Activated CD4-positive, alpha-beta memory T cell treated with anti-CD3 and anti-CD28 coated beads, Interleukin-2, amount 10 ng/mL, durations not matched to agents 7 days and 5 days (primary cell): Measurements from ENCODE around the gene BRD8. TPM values are rescaled to one million over a fixed set of nuclear protein-coding genes. Genes with fewer than 3 reads are reported as not detected.
A peak's percentile ranks its signal among the peaks of the same experiment; 100 is the strongest.

ENCODE experiments used
- CTCF ChIA-PET: fragments of 350-600 bp; sonication (Branson Sonifier 250); formaldehyde crosslinking; loops from one replicate; lab custom pipeline; 2021; ENCODE audit warnings: antibody characterized with exemption, inconsistent platforms; lab: Charles Lee
- POLR2A ChIA-PET: fragments of 350-600 bp; sonication (Branson Sonifier 250); formaldehyde crosslinking; loops from one replicate; lab custom pipeline; 2021; ENCODE audit warnings: antibody characterized with exemption; lab: Charles Lee
- DNase-seq: peaks from one replicate; pipeline ENCODE4 v3.0.0-alpha.2; 2020
- H3K27ac Mint-ChIP-seq: one replicate; pipeline ENCODE4 v1.8.0; 2021; ENCODE audit warnings: mild to moderate bottlenecking, mixed read lengths
- H3K27me3 Mint-ChIP-seq: one replicate; pipeline ENCODE4 v1.8.0; 2021; ENCODE audit warnings: mixed read lengths
- H3K36me3 Mint-ChIP-seq: one replicate; pipeline ENCODE4 v1.8.0; 2021; ENCODE audit warnings: low read depth, mixed read lengths
- H3K4me1 Mint-ChIP-seq: one replicate; pipeline ENCODE4 v1.8.0; 2021; ENCODE audit warnings: mixed read lengths
- H3K4me3 Mint-ChIP-seq: one replicate; pipeline ENCODE4 v1.8.0; 2021; ENCODE audit warnings: mild to moderate bottlenecking, mixed read lengths
- H3K9me3 Mint-ChIP-seq: one replicate; pipeline ENCODE4 v1.8.0; 2021; ENCODE audit warnings: mixed read lengths
- total RNA-seq, 2 experiments: library from RNA; stranded (reverse); gene quantifications; one replicate each; pipeline ENCODE4 v1.2.3, GENCODE V29; 2021

The BRD8 gene
- total RNA-seq, 2 experiments from 2014 or later = 62.9 to 72.7 TPM

DNA sequence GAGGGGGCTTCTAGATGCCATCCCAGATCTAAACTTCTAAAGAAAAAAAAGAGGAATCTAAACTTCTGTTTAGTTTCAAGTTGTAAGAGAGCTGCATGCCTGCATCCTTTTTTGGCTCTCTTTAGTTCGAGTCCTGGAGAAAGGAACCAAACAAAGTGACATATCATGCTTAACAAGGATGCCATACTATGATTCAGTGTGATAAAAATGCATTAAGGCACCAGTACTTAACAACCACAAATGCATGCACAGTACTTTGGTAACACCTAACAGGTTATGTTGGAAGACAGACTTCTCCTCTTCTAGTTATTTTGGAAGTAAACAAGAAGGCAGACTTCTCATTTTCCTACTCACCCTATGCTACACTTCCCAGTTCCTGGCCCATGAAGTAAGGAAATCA lies 66.5 kb downstream of the BRD8 start:
- H3K36me3 Mint-ChIP-seq = no peaks in the 10 kb centered on the region
- H3K4me1 Mint-ChIP-seq = no peaks in the 10 kb centered on the region
- H3K9me3 Mint-ChIP-seq = no peaks in the 10 kb centered on the region
- ChIA-PET CTCF (no interaction called here), POLR2A (no interaction called here)
- H3K27ac Mint-ChIP-seq = no peak overlapping the region
- peaks cover 30% of the 10 kb centered on the region for H3K27me3 Mint-ChIP-seq
- no peak overlapping the region for H3K4me3 Mint-ChIP-seq
- DNase-seq = no peak

DNA sequence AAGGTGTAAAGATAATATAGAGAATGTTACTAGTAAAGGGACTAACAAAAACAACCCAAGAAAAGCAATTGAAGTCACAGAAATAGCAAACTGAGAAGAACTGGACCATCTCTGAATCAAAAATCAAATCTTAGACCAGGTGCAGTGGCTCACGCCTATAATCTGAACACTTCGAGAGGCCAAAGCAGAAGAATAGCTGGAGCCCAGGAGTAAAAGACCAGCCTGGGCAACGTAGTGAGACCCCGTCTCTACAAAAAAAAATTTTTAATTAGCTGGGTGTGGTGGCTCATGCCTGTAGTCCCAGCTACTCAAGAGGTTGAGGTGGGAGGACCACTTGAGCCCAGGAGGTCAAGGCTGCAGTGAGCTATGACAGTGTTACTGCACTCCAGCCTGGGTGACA lies 67.2 kb downstream of the BRD8 start:
- ChIA-PET POLR2A (no interaction called here), CTCF (no interaction called here)
- Mint-ChIP-seq H3K4me1 (no peaks in the 10 kb centered on the region), H3K9me3 (no peaks in the 10 kb centered on the region), H3K27me3 (peaks cover 24% of the 10 kb centered on the region), H3K36me3 (no peaks in the 10 kb centered on the region), H3K27ac (no peak overlapping the region), H3K4me3 (no peak overlapping the region)
- DNase-seq = no peak

DNA sequence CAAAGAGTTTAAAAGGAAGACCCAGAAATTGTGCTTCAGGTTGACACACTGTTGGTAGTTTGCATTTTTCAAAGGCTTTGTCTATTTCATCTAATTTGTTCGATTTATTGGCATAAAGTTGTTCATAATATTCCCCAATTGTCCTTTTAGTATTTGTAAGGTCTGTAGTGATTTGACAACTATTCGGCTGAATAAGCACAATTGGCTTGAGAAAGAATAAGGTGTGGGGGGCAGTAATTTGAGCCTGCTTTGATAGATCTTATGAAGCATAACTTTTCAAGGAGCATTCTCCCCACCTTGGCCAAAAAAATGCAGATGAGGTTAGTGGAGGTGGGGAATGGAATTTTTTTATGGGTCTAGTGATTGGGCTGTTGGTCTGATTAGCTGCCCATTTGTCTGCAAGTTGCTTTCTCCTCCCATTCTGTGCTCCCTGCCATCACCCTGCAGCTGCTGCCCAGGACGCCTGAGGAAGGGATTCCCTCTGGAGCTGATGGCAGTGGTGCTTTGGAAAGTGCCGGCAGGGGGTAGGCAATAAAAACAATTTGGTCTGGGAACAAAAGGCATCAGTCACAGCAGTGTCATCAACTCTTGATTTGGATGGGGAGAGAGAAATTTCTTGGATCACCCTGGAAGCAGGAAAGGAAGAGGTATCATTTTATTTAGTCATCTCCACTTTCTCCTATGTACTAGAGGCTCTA lies 68.0 kb downstream of the BRD8 start:
- ChIA-PET CTCF (interaction anchor here (0.6 to 1.1 kb wide), 2 partner anchors 33 to 38 kb away, joined by 3 to 4 read pairs; no protein-coding TSS in a partner anchor), POLR2A (no interaction called here)
- H3K9me3 Mint-ChIP-seq = no peaks in the 10 kb centered on the region
- no peak for DNase-seq
- H3K27me3 Mint-ChIP-seq = peaks cover 22% of the 10 kb centered on the region
- H3K27ac Mint-ChIP-seq = no peak overlapping the region
- H3K4me3 Mint-ChIP-seq = no peak overlapping the region
- no peaks in the 10 kb centered on the region for H3K4me1 Mint-ChIP-seq
- H3K36me3 Mint-ChIP-seq = no peaks in the 10 kb centered on the region

DNA sequence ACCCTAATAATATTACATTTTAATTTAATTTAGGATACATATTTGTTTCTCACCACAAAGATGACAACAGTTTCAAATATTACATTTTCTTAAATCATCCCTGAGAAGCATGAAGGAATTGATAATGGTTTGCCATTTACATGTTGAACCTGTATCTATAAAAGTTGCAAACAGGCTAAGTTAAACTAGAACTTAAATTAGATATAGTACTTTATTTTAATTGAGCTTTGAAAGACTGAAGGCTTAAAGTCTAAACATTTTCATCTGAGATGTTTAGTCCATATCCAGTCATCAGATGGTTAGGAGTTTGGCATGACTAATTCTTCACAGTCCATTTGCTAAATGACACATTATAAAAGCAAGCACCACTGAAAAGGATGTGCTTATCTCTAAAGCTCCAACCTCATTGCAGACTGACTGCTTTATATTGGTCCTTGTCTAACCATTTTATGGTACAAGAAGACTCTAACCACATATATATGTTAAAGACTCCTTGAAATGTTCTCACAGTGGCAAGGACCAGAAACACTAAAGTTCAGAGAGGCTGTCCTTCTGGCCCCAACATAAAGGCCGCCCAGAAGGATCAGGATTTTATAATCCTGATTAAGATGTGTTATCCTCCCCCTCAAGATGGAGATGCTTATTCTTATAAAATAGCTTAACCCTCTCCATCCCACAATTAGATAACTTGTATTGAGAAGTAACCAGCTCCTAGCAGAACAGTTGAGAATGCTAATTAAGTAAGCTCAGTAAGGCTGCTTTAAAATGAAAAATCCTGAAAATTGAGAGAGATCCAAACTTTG lies 68.8 kb downstream of the BRD8 start:
- no peak overlapping the region for H3K4me3 Mint-ChIP-seq
- POLR2A ChIA-PET = no interaction called here

DNA sequence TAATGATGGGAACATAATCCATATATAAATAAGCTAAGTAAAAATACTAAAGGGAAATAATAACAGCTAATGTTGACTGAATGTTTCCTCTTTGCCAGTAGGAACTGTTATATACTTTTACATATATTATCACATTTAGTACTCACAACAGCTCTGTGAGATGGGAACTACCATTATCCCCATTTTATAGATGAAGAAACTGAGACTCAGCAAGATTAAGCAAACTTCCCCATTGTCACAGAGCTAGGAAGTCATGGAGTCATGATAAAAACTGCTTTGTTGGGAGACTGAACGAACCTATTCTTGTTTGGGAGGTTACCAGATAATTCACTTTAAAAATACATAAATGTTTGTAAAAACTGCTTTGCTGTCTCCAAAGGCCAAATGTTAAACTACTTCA lies 71.2 kb downstream of the BRD8 start:
- ChIA-PET CTCF (interaction anchor here (0.9 to 1.1 kb wide), 2 partner anchors 25 to 53 kb away, joined by 3 read pairs; no protein-coding TSS in a partner anchor), POLR2A (no interaction called here)
- H3K36me3 Mint-ChIP-seq = no peaks in the 10 kb centered on the region
- no peak for DNase-seq
- no peak overlapping the region for H3K27ac Mint-ChIP-seq
- no peaks in the 10 kb centered on the region for H3K9me3 Mint-ChIP-seq
- H3K27me3 Mint-ChIP-seq = peaks cover 32% of the 10 kb centered on the region
- H3K4me3 Mint-ChIP-seq = no peak overlapping the region
- H3K4me1 Mint-ChIP-seq = peaks cover 3% of the 10 kb centered on the region

More for the DNA sequence above, 68.8 kb downstream of the BRD8 start:
- H3K9me3 Mint-ChIP-seq = no peaks in the 10 kb centered on the region
- no peak overlapping the region for H3K27ac Mint-ChIP-seq
- CTCF ChIA-PET = interaction anchor here (1.1 kb wide), 1 partner anchor 32 kb away, joined by 4 read pairs; no protein-coding TSS in a partner anchor
- H3K27me3 Mint-ChIP-seq = peaks cover 22% of the 10 kb centered on the region
- no peak for DNase-seq
- no peaks in the 10 kb centered on the region for H3K4me1 Mint-ChIP-seq
- H3K36me3 Mint-ChIP-seq = no peaks in the 10 kb centered on the region

DNA sequence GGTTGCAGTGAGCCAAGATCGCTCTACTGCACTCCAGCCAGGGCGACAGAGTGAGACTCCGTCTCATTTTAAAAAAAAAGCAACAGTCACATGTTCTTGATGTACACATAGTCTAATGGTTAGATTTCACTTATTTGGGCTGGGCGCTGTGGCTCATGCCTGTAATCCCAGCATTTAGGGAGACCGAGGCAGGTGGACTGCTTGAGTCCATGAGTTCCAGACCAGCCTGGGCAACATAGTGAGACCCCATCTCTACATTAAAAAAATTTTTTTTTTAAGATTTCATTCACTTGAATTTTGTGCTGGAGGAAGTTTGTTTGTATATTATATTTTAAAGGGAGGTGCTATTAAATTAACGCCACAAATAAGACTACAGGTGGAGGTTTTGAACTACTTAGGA lies 72.7 kb downstream of the BRD8 start:
- Mint-ChIP-seq H3K27me3 (peaks cover 35% of the 10 kb centered on the region), H3K36me3 (no peaks in the 10 kb centered on the region), H3K4me1 (peaks cover 3% of the 10 kb centered on the region), H3K27ac (no peak overlapping the region), H3K4me3 (no peak overlapping the region), H3K9me3 (no peaks in the 10 kb centered on the region)
- DNase-seq = no peak
- CTCF ChIA-PET = interaction anchor here (0.6 kb wide), 1 partner anchor 27 kb away, joined by 4 read pairs; no protein-coding TSS in a partner anchor
- POLR2A ChIA-PET = no interaction called here

DNA sequence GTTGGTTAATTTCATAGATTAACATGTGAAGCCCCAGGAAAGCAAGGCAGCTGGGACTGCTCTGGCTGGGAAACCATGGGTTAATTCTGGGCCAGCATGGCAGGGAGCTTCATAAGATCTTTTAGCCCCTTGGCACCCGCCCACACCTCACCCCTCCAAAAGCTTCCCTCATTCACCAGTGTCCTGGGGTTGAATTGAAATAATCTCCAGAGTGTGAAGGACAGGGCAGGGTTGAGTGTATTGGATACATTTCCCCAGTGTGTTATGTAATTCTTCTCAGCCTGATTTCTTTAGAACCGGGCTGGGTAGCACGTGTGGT lies 75.2 kb downstream of the BRD8 start:
- ChIA-PET CTCF (interaction anchor here (0.8 to 1.7 kb wide), 5 partner anchors 22 to 31 kb away, joined by 3 to 5 read pairs (median 4); no protein-coding TSS in a partner anchor), POLR2A (no interaction called here)
- Mint-ChIP-seq H3K36me3 (no peaks in the 10 kb centered on the region), H3K27ac (no peak overlapping the region), H3K27me3 (peaks cover 32% of the 10 kb centered on the region), H3K9me3 (no peaks in the 10 kb centered on the region), H3K4me1 (peaks cover 6% of the 10 kb centered on the region), H3K4me3 (no peak overlapping the region)
- no peak for DNase-seq

DNA sequence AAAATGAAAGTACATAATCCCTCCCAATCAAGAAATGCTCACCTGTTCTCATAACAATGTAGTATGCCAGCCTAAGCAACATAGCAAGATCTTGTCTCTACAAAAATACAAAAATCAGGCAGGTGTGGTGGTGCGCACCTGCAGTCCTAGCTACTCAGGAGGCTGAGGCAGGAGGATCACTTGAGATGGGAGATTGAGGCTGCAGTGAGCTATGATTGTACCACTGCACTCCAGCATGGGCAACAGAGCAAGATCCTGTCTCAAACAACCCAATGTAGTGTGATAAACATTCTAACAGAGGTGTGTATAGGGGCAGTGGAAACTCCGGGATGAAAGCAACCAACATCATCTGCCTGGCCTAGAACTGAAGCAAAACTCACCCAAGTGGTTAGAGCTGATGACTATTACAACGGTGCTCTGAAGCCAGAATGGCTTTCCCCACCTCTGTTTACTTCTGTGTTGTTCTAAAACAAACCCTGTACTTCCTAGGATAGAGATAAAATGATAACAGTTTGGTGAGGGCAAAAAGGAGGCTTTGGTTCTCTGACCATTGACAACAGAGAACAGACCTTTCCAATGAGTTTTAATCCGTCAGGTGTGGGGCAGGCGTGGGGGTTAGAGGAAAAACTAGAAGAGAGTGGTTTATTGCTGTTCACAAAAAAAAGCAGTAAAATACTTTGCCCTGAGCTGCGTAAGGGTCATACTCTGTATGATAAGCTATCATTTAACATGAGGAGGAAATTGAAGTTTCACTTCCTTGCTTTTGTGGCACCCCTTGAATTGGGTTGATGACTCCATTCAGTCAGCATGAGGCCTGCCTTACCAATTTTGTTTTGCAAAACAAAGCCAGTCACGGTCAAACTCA lies 75.7 kb downstream of the BRD8 start:
- DNase-seq = no peak
- Mint-ChIP-seq H3K36me3 (no peaks in the 10 kb centered on the region), H3K9me3 (no peaks in the 10 kb centered on the region), H3K27ac (no peak overlapping the region), H3K4me1 (peaks cover 6% of the 10 kb centered on the region), H3K27me3 (peaks cover 31% of the 10 kb centered on the region), H3K4me3 (no peak overlapping the region)
- ChIA-PET CTCF (interaction anchor here (0.8 to 1.7 kb wide), 5 partner anchors 21 to 32 kb away, joined by 3 to 5 read pairs (median 4); no protein-coding TSS in a partner anchor), POLR2A (interaction anchor here (0.7 kb wide), 1 partner anchor 18 kb away, joined by 3 read pairs; no protein-coding TSS in a partner anchor)

DNA sequence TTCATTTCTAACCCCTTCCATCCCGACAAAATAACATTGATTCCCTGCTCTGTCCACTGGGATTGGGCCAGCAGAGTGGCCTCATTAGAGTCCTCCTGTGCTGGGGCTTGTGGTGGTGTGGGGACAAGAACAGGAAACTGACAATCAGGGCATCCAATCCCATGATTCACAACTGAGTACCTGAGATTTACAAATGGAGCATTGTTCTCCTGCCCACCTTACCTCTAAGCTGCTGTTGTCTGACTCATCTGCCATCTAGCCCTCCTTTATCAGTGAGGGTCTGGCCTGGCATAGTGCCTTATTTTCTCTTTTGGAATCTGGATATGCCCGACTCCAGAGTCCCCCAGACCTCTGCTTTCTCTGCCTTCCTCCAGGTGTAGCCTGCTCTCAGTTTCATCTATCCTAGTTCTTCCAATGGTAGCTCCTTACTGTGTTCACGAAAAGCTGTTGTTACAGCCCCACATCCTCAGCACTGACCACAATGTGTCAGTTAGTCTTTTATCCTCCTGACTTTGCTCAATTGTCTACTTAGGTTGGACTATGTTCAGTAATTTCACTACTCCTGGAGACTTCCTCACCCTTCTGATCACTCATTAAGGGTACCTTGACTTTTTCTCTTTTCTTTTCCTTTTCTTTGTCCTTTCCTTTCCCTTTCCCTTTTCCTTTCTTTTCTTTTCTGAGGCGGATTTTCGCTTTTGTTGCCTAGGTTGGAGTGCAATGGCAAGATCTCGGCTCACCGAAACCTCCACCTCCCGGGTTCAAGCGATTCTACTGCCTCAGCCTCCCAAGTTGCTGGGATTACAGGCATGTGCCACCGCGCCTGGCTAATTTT lies 81.2 kb downstream of the BRD8 start:
- peaks cover 30% of the 10 kb centered on the region for H3K4me1 Mint-ChIP-seq
- CTCF ChIA-PET = interaction anchor here (1.7 kb wide), 1 partner anchor 21 kb away, joined by 6 read pairs; no protein-coding TSS in a partner anchor
- POLR2A ChIA-PET = no interaction called here
- no peak for DNase-seq
- H3K27ac Mint-ChIP-seq = no peak overlapping the region
- no peaks in the 10 kb centered on the region for H3K36me3 Mint-ChIP-seq
- H3K4me3 Mint-ChIP-seq = no peak overlapping the region
- no peaks in the 10 kb centered on the region for H3K9me3 Mint-ChIP-seq
- H3K27me3 Mint-ChIP-seq = peaks cover 28% of the 10 kb centered on the region

DNA sequence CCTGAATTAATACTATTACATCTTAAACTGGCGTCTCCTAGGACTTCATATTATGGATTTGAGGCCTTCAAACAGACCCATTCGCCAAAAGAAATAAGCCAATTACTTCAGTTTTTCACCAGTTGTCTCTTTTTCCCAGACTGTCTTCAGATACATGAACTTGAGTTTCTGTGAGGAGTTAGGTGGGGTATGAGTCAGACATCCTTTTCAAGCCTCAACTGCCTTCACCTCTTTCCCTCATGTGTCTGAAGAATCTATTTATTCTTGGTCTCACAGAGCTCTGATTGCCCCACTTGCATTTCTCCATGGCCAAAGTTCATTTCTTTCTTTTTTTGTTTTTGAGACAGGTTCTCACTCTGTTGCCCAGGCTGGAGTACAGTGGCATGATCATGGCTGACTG lies 82.1 kb downstream of the BRD8 start:
- ChIA-PET CTCF (interaction anchor here (1.7 kb wide), 1 partner anchor 20 kb away, joined by 6 read pairs; no protein-coding TSS in a partner anchor), POLR2A (no interaction called here)
- Mint-ChIP-seq H3K27me3 (peaks cover 29% of the 10 kb centered on the region), H3K27ac (peak overlapping the region; percentile 37), H3K4me3 (no peak overlapping the region), H3K4me1 (peaks cover 30% of the 10 kb centered on the region), H3K36me3 (no peaks in the 10 kb centered on the region), H3K9me3 (no peaks in the 10 kb centered on the region)
- DNase-seq = no peak

DNA sequence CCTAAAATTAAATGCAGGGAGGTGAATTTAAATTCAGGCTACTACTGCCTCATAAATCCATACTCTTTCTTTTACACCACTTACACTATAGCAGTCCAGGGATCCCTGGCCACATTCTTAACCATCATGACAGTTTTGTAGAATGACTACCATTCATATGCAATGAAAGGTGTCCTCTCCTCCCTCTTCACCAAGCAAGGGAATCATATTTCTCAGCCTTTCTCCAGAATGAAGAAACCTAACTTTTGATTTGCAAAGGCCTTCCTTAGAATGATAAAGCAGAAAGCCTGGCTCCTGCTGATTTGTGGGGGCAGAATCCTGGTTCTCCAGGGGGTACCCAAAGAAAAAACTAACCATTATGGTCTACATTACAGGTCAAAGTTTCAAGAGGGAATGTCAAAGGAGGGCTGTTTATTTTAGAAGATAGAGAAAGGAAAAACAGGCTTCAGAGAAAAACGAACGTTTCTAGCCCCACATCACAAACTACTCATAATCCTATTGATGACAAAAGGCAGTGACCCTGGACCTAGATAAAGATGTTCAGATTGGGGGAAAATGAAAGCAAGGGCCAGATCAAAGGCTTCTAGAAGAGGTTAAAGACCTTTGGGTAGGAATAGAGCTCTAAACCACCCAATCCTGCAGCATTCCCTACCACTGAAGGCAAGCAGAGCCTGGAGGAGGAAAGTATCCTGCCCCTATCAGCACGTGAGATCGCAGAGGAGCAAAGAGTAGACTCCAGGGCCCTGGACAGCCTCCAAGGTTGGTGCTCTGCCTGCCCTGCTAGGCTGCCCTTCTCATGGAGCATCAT lies 83.1 kb downstream of the BRD8 start:
- CTCF ChIA-PET = interaction anchor here (0.7 kb wide), 1 partner anchor 252 kb away, joined by 3 read pairs; no protein-coding TSS in a partner anchor

More for the DNA sequence above, 83.1 kb downstream of the BRD8 start:
- peaks cover 29% of the 10 kb centered on the region for H3K27me3 Mint-ChIP-seq
- H3K4me3 Mint-ChIP-seq = no peak overlapping the region
- H3K9me3 Mint-ChIP-seq = no peaks in the 10 kb centered on the region
- POLR2A ChIA-PET = no interaction called here
- DNase-seq = no peak
- no peaks in the 10 kb centered on the region for H3K36me3 Mint-ChIP-seq
- H3K4me1 Mint-ChIP-seq = peaks cover 30% of the 10 kb centered on the region
- no peak overlapping the region for H3K27ac Mint-ChIP-seq
